Activated CD4-positive, alpha-beta T cell treated with anti-CD3 and anti-CD28 coated beads, Interleukin-10, Interleukin-2, amounts not matched to agents 100 ng/mL and 50 ng/mL, durations not matched to agents 16 hours and 8 hours (primary cell): ENCODE data around the gene CNIH3.

Experiments
- DNase-seq: peaks from one replicate; pipeline ENCODE4 v3.0.0-alpha.2; 2020

CNIH3 gene

GRCh38 chr1:224782281-224783000 lies 166.3 kb downstream of the CNIH3 start:
- no peak for DNase-seq

- DNase-seq: no peak
These were observed 167.0 kb downstream of the CNIH3 start for GRCh38 chr1:224783006-224783651.

- DNase-seq: no peak
These were observed 168.3 kb downstream of the CNIH3 start for GRCh38 chr1:224784265-224785039.

GRCh38 chr1:224785040-224785328 lies 168.9 kb downstream of the CNIH3 start:
- no peak for DNase-seq

- no peak for DNase-seq
These were observed 169.5 kb downstream of the CNIH3 start for GRCh38 chr1:224785622-224786021.

- DNase-seq: no peak
These were observed 170.6 kb downstream of the CNIH3 start for GRCh38 chr1:224786533-224787250.

- no peak for DNase-seq
These were observed 173.2 kb downstream of the CNIH3 start for GRCh38 chr1:224789311-224789710.
